Measurements from ENCODE around the gene PCP4.

GRCh38 chr21:39825250-39825649 lies 42.0 kb upstream of the PCP4 start:
- TF ChIP-seq CTCF (IDR thresholded peaks at IDR 0.05 in 4 of 5, conservative IDR thresholded peaks at IDR 0.05 in 1 of 5) (no peak), POLR2A (IDR thresholded peaks at IDR 0.05) (no peak)

Measured in gastrocnemius medialis (tissue), 4 donors.